SU-DHL-6 (cell line): ENCODE results near the gene JMJD4.

Source experiments
- CTCF ChIP-seq: fragments of 200-600 bp; sonication (generic); IDR thresholded peaks from one replicate; pipeline ENCODE4 v1.5.1; 2017; ENCODE audit warnings: antibody characterized with exemption, mild to moderate bottlenecking, low read length, moderate library complexity; ENCODE audit not compliant: insufficient read depth, poor library complexity, severe bottlenecking
- EZH2phosphoT487 ChIP-seq: fragments of 200-600 bp; sonication (generic), shearing (Covaris generic); conservative IDR thresholded peaks from 2 replicates; pipeline ENCODE4 v1.6.1; 2018; ENCODE audit warnings: mild to moderate bottlenecking, antibody characterized with exemption, low read length, moderate library complexity, mixed read lengths

- no peak for TF ChIP-seq CTCF
- TF ChIP-seq EZH2phosphoT487 = no peak
These were observed 3.2 kb downstream of the JMJD4 start for GRCh38 chr1:227731696-227732585.
